Trophoblast cell (in vitro differentiated cells and primary cell): ENCODE results near the gene NAB1. TPM values are rescaled to one million over a fixed set of nuclear protein-coding genes. Genes with fewer than 3 reads are reported as not detected.

Source experiments
- DNase-seq, 2 donors: peaks; one replicate each; pipeline ENCODE4 v3.0.0-alpha.2; 2016
- H2AFZ ChIP-seq: 2 replicates; pipeline ENCODE4 v1.6.1; 2013; ENCODE audit warnings: low read length, moderate library complexity, mild to moderate bottlenecking; ENCODE audit not compliant: insufficient read depth, poor library complexity
- H2AK5ac ChIP-seq: 2 replicates; pipeline ENCODE4 v1.6.1; 2013; ENCODE audit warnings: mild to moderate bottlenecking, low read length
- H2BK120ac ChIP-seq: 2 replicates; pipeline ENCODE4 v1.6.1; 2013; ENCODE audit warnings: low read length, mild to moderate bottlenecking, moderate library complexity; ENCODE audit not compliant: insufficient read depth, poor library complexity
- H2BK12ac ChIP-seq: 2 replicates; pipeline ENCODE4 v1.6.1; 2013; ENCODE audit warnings: mild to moderate bottlenecking, low read length, moderate library complexity
- H2BK5ac ChIP-seq: 2 replicates; pipeline ENCODE4 v1.6.1; 2013; ENCODE audit warnings: low read length, low read depth, moderate library complexity, mild to moderate bottlenecking; ENCODE audit not compliant: poor library complexity
- H3K14ac ChIP-seq: 2 replicates; pipeline ENCODE4 v1.6.1; 2013; ENCODE audit warnings: mild to moderate bottlenecking, low read length
- H3K18ac ChIP-seq: 2 replicates; pipeline ENCODE4 v1.6.1; 2013; ENCODE audit warnings: mild to moderate bottlenecking, low read length
- H3K23ac ChIP-seq: 2 replicates; pipeline ENCODE4 v1.6.1; 2013; ENCODE audit warnings: low read length
- H3K27ac ChIP-seq: 2 replicates; pipeline ENCODE4 v1.5.1; 2013; ENCODE audit warnings: low read depth, mild to moderate bottlenecking, inconsistent platforms, low read length, moderate library complexity
- H3K27me3 ChIP-seq: 2 replicates; pipeline ENCODE4 v1.6.1; 2013; ENCODE audit warnings: inconsistent platforms, mild to moderate bottlenecking, low read length, moderate library complexity; ENCODE audit not compliant: insufficient read depth
- H3K36me3 ChIP-seq, 2 experiments: 1 replicate in 1 of 2; 2 replicates in 1 of 2; pipeline ENCODE4 v1.6.1; 2013; ENCODE audit warnings: low read length in 2 of 2, mild to moderate bottlenecking in 2 of 2, moderate library complexity in 1 of 2; ENCODE audit not compliant: insufficient read depth in 2 of 2, control insufficient read depth in 1 of 2
- H3K4ac ChIP-seq: 2 replicates; pipeline ENCODE4 v1.6.1; 2013; ENCODE audit warnings: low read depth, mild to moderate bottlenecking, low read length, moderate library complexity
- H3K4me1 ChIP-seq, 2 experiments: 1 replicate in 1 of 2; 2 replicates in 1 of 2; pipeline ENCODE4 v1.6.1; 2013; ENCODE audit warnings: low read length in 2 of 2, mild to moderate bottlenecking in 2 of 2, moderate library complexity in 1 of 2; ENCODE audit not compliant: insufficient read depth in 2 of 2, control insufficient read depth in 1 of 2
- H3K4me2 ChIP-seq: 2 replicates; pipeline ENCODE4 v1.6.1; 2013; ENCODE audit warnings: inconsistent platforms, mild to moderate bottlenecking, low read length, moderate library complexity
- H3K4me3 ChIP-seq: 2 replicates; pipeline ENCODE4 v1.5.1; 2013; ENCODE audit warnings: mild to moderate bottlenecking, low read depth, low read length, inconsistent platforms
- H3K79me1 ChIP-seq: one replicate; pipeline ENCODE4 v1.6.1; 2013; ENCODE audit warnings: low read length
- H3K79me2 ChIP-seq: 2 replicates; pipeline ENCODE4 v1.6.1; 2013; ENCODE audit warnings: low read length, mild to moderate bottlenecking; ENCODE audit not compliant: control insufficient read depth, insufficient read depth, poor library complexity
- H3K9ac ChIP-seq: 2 replicates; pipeline ENCODE4 v1.6.1; 2013; ENCODE audit warnings: mild to moderate bottlenecking, low read length
- H3K9me3 ChIP-seq: 2 replicates; pipeline ENCODE4 v1.6.1; 2013; ENCODE audit warnings: low read depth, mild to moderate bottlenecking, control low read depth, inconsistent platforms, low read length; ENCODE audit not compliant: insufficient read depth
- H4K12ac ChIP-seq: 2 replicates; pipeline ENCODE4 v1.6.1; 2013; ENCODE audit warnings: low read depth, mild to moderate bottlenecking, low read length, moderate library complexity
- H4K8ac ChIP-seq: 2 replicates; pipeline ENCODE4 v1.6.1; 2013; ENCODE audit warnings: low read depth, mild to moderate bottlenecking, low read length, moderate library complexity
- H4K91ac ChIP-seq: one replicate; pipeline ENCODE4 v1.6.1; 2013; ENCODE audit warnings: low read depth, mild to moderate bottlenecking, low read length, moderate library complexity
- WGBS: extraction: QIAGEN DNeasy Blood & Tissue Kit; methylation state at CpG from one replicate; pipeline ENCODE4 v1.1.7; 2013; ENCODE audit warnings: missing lambda C conversion rate; ENCODE audit not compliant: insufficient read length, insufficient coverage; ENCODE audit errors: extremely low coverage; 5-methylcytosine and 5-hydroxymethylcytosine counted together
- polyA plus RNA-seq: library from polyadenylated mRNA; stranded (reverse); fragments of 200-250 nt; gene quantifications from 2 replicates; pipeline ENCODE4 v1.2.3, GENCODE V29; 2013

Gene NAB1
- polyA plus RNA-seq, result 21.4 and 23.7 TPM in 2 replicates

GRCh38 chr2:190649035-190649797 lies at the start of gene NAB1:
Gene NAB1, plus strand, starts transcription at chr2:190649083. Its CDS starts 10,094 bp downstream, at chr2:190659177.
- Histone ChIP-seq H2BK120ac (peak within 1 kb of the TSS; percentile 91), H3K23ac (no peak within 1 kb of the TSS), H3K36me3 (no peaks in the 10 kb centered on the region), H3K9me3 (no peaks in the 10 kb centered on the region), H3K4me1 (peaks cover 0 to 2% of the 10 kb centered on the region in 2 experiments), H4K12ac (peak within 1 kb of the TSS; percentile 96), H4K91ac (peak within 1 kb of the TSS; percentile 86), H2BK12ac (peak within 1 kb of the TSS; percentile 84), H3K4me2 (peak within 1 kb of the TSS; percentile 86), H3K14ac (peak within 1 kb of the TSS; percentile 99), H2AFZ (peak within 1 kb of the TSS; percentile 100), H3K4me3 (peak within 1 kb of the TSS; percentile 100), H3K18ac (peak within 1 kb of the TSS; percentile 100), H3K4ac (peak within 1 kb of the TSS; percentile 97), H3K79me2 (peaks cover 5% of the 10 kb centered on the region), H2AK5ac (peak within 1 kb of the TSS; percentile 86), H3K27ac (peak within 1 kb of the TSS; percentile 92), H2BK5ac (peak within 1 kb of the TSS; percentile 78), H3K27me3 (no peaks in the 10 kb centered on the region), H3K9ac (peak within 1 kb of the TSS; percentile 98), H4K8ac (peak within 1 kb of the TSS; percentile 98), H3K79me1 (peaks cover 10% of the 10 kb centered on the region)
- WGBS, result no CpG with 5 or more reads among the region's 95 CpGs
- DNase-seq, result peak in 1 of 2 donors; percentile 34

- no peak overlapping the region for H2BK12ac ChIP-seq
- H4K91ac ChIP-seq, result no peak overlapping the region
- H4K12ac ChIP-seq, result no peak overlapping the region
- H3K23ac ChIP-seq, result no peak overlapping the region
- H3K4ac ChIP-seq, result no peak overlapping the region
- H3K27me3 ChIP-seq, result no peaks in the 10 kb centered on the region
- DNase-seq, result no peak
- no peaks in the 10 kb centered on the region for H3K36me3 ChIP-seq
- no peak overlapping the region for H2AFZ ChIP-seq
- H3K4me1 ChIP-seq, result no peaks in the 10 kb centered on the region
- no peak overlapping the region for H2BK120ac ChIP-seq
- no peak overlapping the region for H3K4me2 ChIP-seq
- no peak overlapping the region for H3K4me3 ChIP-seq
- no peak overlapping the region for H3K27ac ChIP-seq
- no peaks in the 10 kb centered on the region for H3K9me3 ChIP-seq
- H3K14ac ChIP-seq, result no peak overlapping the region
- H2AK5ac ChIP-seq, result no peak overlapping the region
- no peak overlapping the region for H3K18ac ChIP-seq
- no peak overlapping the region for H3K9ac ChIP-seq
- no peak overlapping the region for H2BK5ac ChIP-seq
- no CpG with 5 or more reads among the region's 8 CpGs for WGBS
- H3K79me2 ChIP-seq, result no peaks in the 10 kb centered on the region
- H4K8ac ChIP-seq, result no peak overlapping the region
- H3K79me1 ChIP-seq, result no peaks in the 10 kb centered on the region
Measured at GRCh38 chr2:190599546-190600220, 49.2 kb upstream of the NAB1 start.

GRCh38 chr2:190600293-190601103 lies 48.4 kb upstream of the NAB1 start:
- DNase-seq, result no peak
- H3K14ac ChIP-seq, result no peak overlapping the region
- H3K23ac ChIP-seq, result no peak overlapping the region
- H4K91ac ChIP-seq, result no peak overlapping the region
- no peak overlapping the region for H3K4me3 ChIP-seq
- no peak overlapping the region for H3K9ac ChIP-seq
- H2BK120ac ChIP-seq, result no peak overlapping the region
- no CpG with 5 or more reads among the region's 5 CpGs for WGBS
- H3K79me1 ChIP-seq, result no peaks in the 10 kb centered on the region
- no peaks in the 10 kb centered on the region for H3K79me2 ChIP-seq
- H3K4me2 ChIP-seq, result no peak overlapping the region
- H3K18ac ChIP-seq, result no peak overlapping the region
- no peak overlapping the region for H2AK5ac ChIP-seq
- H2BK5ac ChIP-seq, result no peak overlapping the region
- no peaks in the 10 kb centered on the region for H3K36me3 ChIP-seq
- no peak overlapping the region for H3K4ac ChIP-seq
- H2BK12ac ChIP-seq, result no peak overlapping the region
- H2AFZ ChIP-seq, result no peak overlapping the region
- H3K27me3 ChIP-seq, result no peaks in the 10 kb centered on the region
- no peaks in the 10 kb centered on the region for H3K9me3 ChIP-seq
- no peak overlapping the region for H4K8ac ChIP-seq
- no peak overlapping the region for H3K27ac ChIP-seq
- no peak overlapping the region for H4K12ac ChIP-seq
- H3K4me1 ChIP-seq, result no peaks in the 10 kb centered on the region

GRCh38 chr2:190603374-190603773 lies 45.5 kb upstream of the NAB1 start:
- no peaks in the 10 kb centered on the region for H3K27me3 ChIP-seq
- no peak for DNase-seq
- no peak overlapping the region for H4K91ac ChIP-seq
- H3K14ac ChIP-seq, result no peak overlapping the region
- no peak overlapping the region for H2BK5ac ChIP-seq
- H3K9ac ChIP-seq, result no peak overlapping the region
- H3K4me1 ChIP-seq, result no peaks in the 10 kb centered on the region
- no peak overlapping the region for H2BK12ac ChIP-seq
- no peaks in the 10 kb centered on the region for H3K79me1 ChIP-seq
- H4K12ac ChIP-seq, result no peak overlapping the region
- no peak overlapping the region for H3K27ac ChIP-seq
- no peak overlapping the region for H2AK5ac ChIP-seq
- no peak overlapping the region for H3K4me2 ChIP-seq
- WGBS, result no CpG with 5 or more reads among the region's 5 CpGs
- no peak overlapping the region for H4K8ac ChIP-seq
- H3K4me3 ChIP-seq, result no peak overlapping the region
- H3K36me3 ChIP-seq, result no peaks in the 10 kb centered on the region
- no peaks in the 10 kb centered on the region for H3K9me3 ChIP-seq
- no peak overlapping the region for H3K23ac ChIP-seq
- H2BK120ac ChIP-seq, result no peak overlapping the region
- H2AFZ ChIP-seq, result no peak overlapping the region
- H3K4ac ChIP-seq, result no peak overlapping the region
- no peaks in the 10 kb centered on the region for H3K79me2 ChIP-seq
- H3K18ac ChIP-seq, result no peak overlapping the region
